Spleen (tissue), 11 donors: Measurements from ENCODE around the gene LRP2. TPM values are rescaled to one million over a fixed set of nuclear protein-coding genes. Genes with fewer than 3 reads are reported as not detected.

Experiments used
- DNase-seq: peaks from one replicate; pipeline ENCODE4 v3.0.0-alpha.2; 2020
- H3K27ac ChIP-seq, 8 donors: fragments of 200-600 bp; sonication (generic) in 7 of 8; 1 replicate in 4 of 8; 2 replicates in 4 of 8; pipeline versions ENCODE4 v1.5.0 to v1.8.0; 2016 to 2021; ENCODE audit warnings: inconsistent platforms in 4 of 8, mild to moderate bottlenecking in 4 of 8, moderate library complexity in 1 of 8
- H3K27me3 ChIP-seq, 7 donors: fragments of 200-600 bp; sonication (generic) in 6 of 7; replicated peaks in 1 of 7; 1 replicate in 4 of 7; 2 replicates in 3 of 7; pipeline versions ENCODE4 v1.5.0 to v1.8.0; 2016 to 2021; ENCODE audit warnings: inconsistent platforms in 3 of 7, mild to moderate bottlenecking in 1 of 7
- H3K36me3 ChIP-seq, 6 donors: fragments of 200-600 bp; sonication (generic) in 5 of 6; 1 replicate in 4 of 6; 2 replicates in 2 of 6; pipeline versions ENCODE4 v1.5.0 to v1.8.0; 2016 to 2021; ENCODE audit warnings: inconsistent platforms in 2 of 6
- H3K4me1 ChIP-seq, 6 donors: fragments of 200-600 bp; sonication (generic) in 5 of 6; 1 replicate in 3 of 6; 2 replicates in 3 of 6; pipeline versions ENCODE4 v1.5.0 to v1.8.0; 2016 to 2021; ENCODE audit warnings: inconsistent platforms in 3 of 6
- H3K4me3 ChIP-seq, 8 donors: fragments of 200-600 bp; sonication (generic) in 7 of 8; 1 replicate in 4 of 8; 2 replicates in 4 of 8; pipeline versions ENCODE4 v1.5.0 to v1.8.0; 2016 to 2021; ENCODE audit warnings: inconsistent platforms in 4 of 8, mild to moderate bottlenecking in 4 of 8, moderate library complexity in 2 of 8
- H3K9me3 ChIP-seq, 8 donors: fragments of 200-600 bp; sonication (generic) in 7 of 8; 1 replicate in 4 of 8; 2 replicates in 4 of 8; pipeline versions ENCODE4 v1.5.0 to v1.8.0; 2016 to 2021; ENCODE audit warnings: inconsistent platforms in 4 of 8
- POLR2A ChIP-seq, 3 donors: fragments of 450-650 bp; IDR thresholded peaks; one replicate each; pipeline ENCODE4 v1.5.1; 2017; ENCODE audit warnings: antibody characterized with exemption in 3 of 3, mild to moderate bottlenecking in 1 of 3
- POLR2AphosphoS5 ChIP-seq, 3 donors: sonication (generic); formaldehyde crosslinking; IDR thresholded peaks; one replicate each; pipeline ENCODE4 v1.5.1; 2017; ENCODE audit warnings: antibody characterized with exemption in 3 of 3
- WGBS, 5 donors: extraction: QIAGEN DNeasy Blood & Tissue Kit in 3 of 5; methylation state at CpG; one replicate each; pipeline versions ENCODE4 v1.1.5 to v1.1.7; 2013 to 2018; 5-methylcytosine and 5-hydroxymethylcytosine counted together
- intact Hi-C: fragments of 100-400 bp; cut with DNase I; formaldehyde crosslinking; loops from one replicate; pipeline ENCODE4 v1.15.0; 2023; ENCODE audit warnings: low total_unique reads
- polyA plus RNA-seq, 3 donors: library from polyadenylated mRNA; stranded (reverse); fragments of 200-250 nt; gene quantifications; one replicate each; pipeline ENCODE4 v1.2.1, GENCODE V29; 2013
- total RNA-seq, 7 donors: library from RNA; depleted of rRNA in 3 of 7; stranded (reverse); fragments of >200 nt in 3 of 7; fragmentation: NEBNext Ultra II Directional in 4 of 7; extraction: Animal tissue kit (Norgen Biotek cat#: 25700) in 4 of 7; gene quantifications; one replicate each; pipeline versions ENCODE4 v1.1.0 to v1.2.1, GENCODE V29; 2016 to 2021
- TF ChIP-seq, protein P1 (sequence below), 11 experiments: fragments of 200-600 bp in 7 of 11; fragments of 450-650 bp in 4 of 11; sonication (generic) in 4 of 11; IDR thresholded peaks in 8 of 11; conservative IDR thresholded peaks in 3 of 11; 1 replicate in 7 of 11; 2 replicates in 4 of 11; pipeline versions ENCODE4 v1.4.0 to v1.8.0; 2016 to 2021; ENCODE audit warnings: antibody characterized with exemption in 11 of 11, inconsistent platforms in 4 of 11, mild to moderate bottlenecking in 1 of 11
- donor health status: healthy with polysubstance abuse.
- donor health status: DM: no; HTN: no; CAD: no; lungs with moderate emphysema.
- donor health status: DM: no; HTN: no; CAD: no.
- donor health status: Bipolar disorder and iron deficiency.
- donor health status: healthy.
- donor health status: DM: no; HTN: no; CAD: no.
- donor health status: DM: yes; HTN: yes; CAD: no.

LRP2 gene
- total and polyA plus RNA-seq, 10 donors = not detected

DNA sequence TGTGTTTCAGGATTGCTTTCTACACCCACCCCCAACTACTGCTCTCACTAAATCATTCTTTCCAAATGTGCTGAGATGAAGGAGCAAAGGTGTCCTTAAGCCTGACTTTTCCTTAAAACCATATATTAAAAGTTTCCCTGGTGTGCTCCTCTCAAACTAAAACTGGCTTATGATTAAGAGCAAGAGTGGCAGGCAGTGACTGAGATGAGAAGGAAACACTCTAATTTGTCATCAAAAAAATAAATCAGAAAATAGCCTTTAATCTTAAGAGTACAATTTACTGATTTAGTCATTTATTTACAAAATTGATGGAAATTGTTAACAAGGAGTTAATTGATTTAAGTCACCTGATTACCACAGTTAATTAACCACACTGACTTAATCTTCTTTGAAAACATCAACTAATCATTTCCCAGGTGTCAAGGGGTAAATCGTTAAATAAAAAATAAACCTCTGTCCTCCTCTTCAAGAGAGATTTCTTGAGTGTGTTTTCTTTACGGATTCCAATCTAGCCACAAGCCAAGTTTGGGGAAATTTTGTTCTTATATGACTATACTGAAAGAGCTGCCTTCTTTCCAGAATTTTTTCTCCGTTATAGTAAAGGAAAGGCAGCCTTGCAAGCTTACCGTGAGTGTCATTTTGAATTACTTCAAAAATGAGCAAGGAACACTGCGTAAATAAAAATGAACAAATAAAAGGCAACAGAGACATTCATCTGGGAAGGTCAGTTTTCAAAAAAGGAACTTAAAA is 17.4 kb downstream of the LRP2 start:
- intact Hi-C loops = no loop called here
- Histone ChIP-seq H3K4me3 (no peak overlapping the region), H3K36me3 (no peaks in the 10 kb centered on the region), H3K27me3 (peaks cover 0 to 12% (median 0%) of the 10 kb centered on the region in 7 donors), H3K27ac (no peak overlapping the region), H3K9me3 (no peaks in the 10 kb centered on the region), H3K4me1 (no peaks in the 10 kb centered on the region)
- DNase-seq = no peak
- TF ChIP-seq, protein P1, sequence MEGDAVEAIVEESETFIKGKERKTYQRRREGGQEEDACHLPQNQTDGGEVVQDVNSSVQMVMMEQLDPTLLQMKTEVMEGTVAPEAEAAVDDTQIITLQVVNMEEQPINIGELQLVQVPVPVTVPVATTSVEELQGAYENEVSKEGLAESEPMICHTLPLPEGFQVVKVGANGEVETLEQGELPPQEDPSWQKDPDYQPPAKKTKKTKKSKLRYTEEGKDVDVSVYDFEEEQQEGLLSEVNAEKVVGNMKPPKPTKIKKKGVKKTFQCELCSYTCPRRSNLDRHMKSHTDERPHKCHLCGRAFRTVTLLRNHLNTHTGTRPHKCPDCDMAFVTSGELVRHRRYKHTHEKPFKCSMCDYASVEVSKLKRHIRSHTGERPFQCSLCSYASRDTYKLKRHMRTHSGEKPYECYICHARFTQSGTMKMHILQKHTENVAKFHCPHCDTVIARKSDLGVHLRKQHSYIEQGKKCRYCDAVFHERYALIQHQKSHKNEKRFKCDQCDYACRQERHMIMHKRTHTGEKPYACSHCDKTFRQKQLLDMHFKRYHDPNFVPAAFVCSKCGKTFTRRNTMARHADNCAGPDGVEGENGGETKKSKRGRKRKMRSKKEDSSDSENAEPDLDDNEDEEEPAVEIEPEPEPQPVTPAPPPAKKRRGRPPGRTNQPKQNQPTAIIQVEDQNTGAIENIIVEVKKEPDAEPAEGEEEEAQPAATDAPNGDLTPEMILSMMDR (IDR thresholded peaks at IDR 0.05 in 8 of 11, conservative IDR thresholded peaks at IDR 0.05 in 3 of 11) = no peak
- no peak for TF ChIP-seq POLR2A (IDR thresholded peaks at IDR 0.05)
- WGBS, 5 donors = 64 to 83% (median 80%) methylated on average over 5 of the region's 5 CpGs

- intact Hi-C loops = no loop called here
- Histone ChIP-seq H3K9me3 (no peaks in the 10 kb centered on the region), H3K4me1 (no peaks in the 10 kb centered on the region), H3K27ac (no peak overlapping the region), H3K4me3 (no peak overlapping the region), H3K27me3 (peaks cover 0 to 16% (median 0%) of the 10 kb centered on the region in 7 donors), H3K36me3 (no peaks in the 10 kb centered on the region)
- DNase-seq = no peak
- no peak for TF ChIP-seq POLR2A (IDR thresholded peaks at IDR 0.05)
- TF ChIP-seq POLR2AphosphoS5 (IDR thresholded peaks at IDR 0.05) = no peak
- TF ChIP-seq, protein P1 (IDR thresholded peaks at IDR 0.05 in 8 of 11, conservative IDR thresholded peaks at IDR 0.05 in 3 of 11) = no peak
Measured at GRCh38 chr2:169343202-169343601, 19.1 kb downstream of the LRP2 start.

- intact Hi-C loops = no loop called here
- Histone ChIP-seq H3K36me3 (no peaks in the 10 kb centered on the region), H3K9me3 (no peaks in the 10 kb centered on the region), H3K27me3 (peaks cover 0 to 28% (median 0%) of the 10 kb centered on the region in 7 donors), H3K4me1 (no peaks in the 10 kb centered on the region), H3K27ac (no peak overlapping the region), H3K4me3 (no peak overlapping the region)
- no peak for TF ChIP-seq POLR2AphosphoS5 (IDR thresholded peaks at IDR 0.05)
- TF ChIP-seq POLR2A (IDR thresholded peaks at IDR 0.05) = no peak
- TF ChIP-seq, protein P1 (IDR thresholded peaks at IDR 0.05 in 8 of 11, conservative IDR thresholded peaks at IDR 0.05 in 3 of 11) = no peak
- DNase-seq = no peak
- WGBS, 5 donors = 77 to 91% (median 85%) methylated on average over 2 of the region's 2 CpGs
Measured at GRCh38 chr2:169339657-169340056, 22.7 kb downstream of the LRP2 start.

- no peak overlapping the region for H3K4me3 ChIP-seq
- TF ChIP-seq POLR2AphosphoS5 (IDR thresholded peaks at IDR 0.05) (no peak), POLR2A (IDR thresholded peaks at IDR 0.05) (no peak)
- TF ChIP-seq, protein P1 (IDR thresholded peaks at IDR 0.05 in 8 of 11, conservative IDR thresholded peaks at IDR 0.05 in 3 of 11) = no peak
- intact Hi-C loops = no loop called here
- no peaks in the 10 kb centered on the region for H3K9me3 ChIP-seq
- no peak overlapping the region for H3K27ac ChIP-seq
- DNase-seq = no peak
- H3K4me1 ChIP-seq = no peaks in the 10 kb centered on the region
- 67 to 78% (median 75%) methylated on average over 5 of the region's 5 CpGs for WGBS, 5 donors
- H3K27me3 ChIP-seq = peaks cover 0 to 28% (median 0%) of the 10 kb centered on the region in 7 donors
- H3K36me3 ChIP-seq = no peaks in the 10 kb centered on the region
Measured at GRCh38 chr2:169336695-169337094, 25.6 kb downstream of the LRP2 start.
